Heart right ventricle (tissue), 16 donors: ENCODE data around the gene ATPAF1. TPM values are rescaled to one million over a fixed set of nuclear protein-coding genes. Genes with fewer than 3 reads are reported as not detected.

ENCODE experiments used
- ATAC-seq, 8 donors: fragments of 200-7000 bp; cut with Tn5 transposase; one replicate each; pipeline ENCODE4 v1.9.1; 2020; ENCODE audit warnings: mild to moderate bottlenecking in 8 of 8, moderate library complexity in 8 of 8, moderate number of reproducible peaks in 1 of 8
- DNase-seq, 2 donors: peaks; one replicate each; pipeline ENCODE4 v3.0.0-alpha.2; 2020
- H3K27ac ChIP-seq, 10 donors: fragments of 200-600 bp; sonication (generic) in 2 of 10; one replicate each; pipeline versions ENCODE4 v1.5.0 to v1.8.0; 2020 to 2022; ENCODE audit warnings: mild to moderate bottlenecking in 3 of 10
- H3K27me3 ChIP-seq, 7 donors: fragments of 200-600 bp; one replicate each; pipeline ENCODE4 v1.8.0; 2021 to 2022; ENCODE audit warnings: mild to moderate bottlenecking in 2 of 7
- H3K36me3 ChIP-seq, 9 donors: fragments of 200-600 bp; sonication (generic) in 1 of 9; one replicate each; pipeline versions ENCODE4 v1.5.0 to v1.8.0; 2020 to 2022; ENCODE audit warnings: mild to moderate bottlenecking in 2 of 9
- H3K4me1 ChIP-seq, 9 donors: fragments of 200-600 bp; sonication (generic) in 1 of 9; one replicate each; pipeline versions ENCODE4 v1.5.0 to v1.8.0; 2020 to 2022; ENCODE audit warnings: mild to moderate bottlenecking in 4 of 9
- H3K4me3 ChIP-seq, 10 donors: fragments of 200-600 bp; sonication (generic) in 2 of 10; one replicate each; pipeline versions ENCODE4 v1.5.0 to v1.8.0; 2020 to 2022; ENCODE audit warnings: mild to moderate bottlenecking in 7 of 10, moderate library complexity in 2 of 10
- H3K9me3 ChIP-seq, 11 donors: fragments of 200-600 bp in 10 of 11; sonication (generic) in 2 of 11; one replicate each; pipeline versions ENCODE4 v1.5.0 to v1.8.0; 2013 to 2022; ENCODE audit warnings: mild to moderate bottlenecking in 2 of 11, control low read depth in 1 of 11, moderate library complexity in 1 of 11
- CTCF ChIP-seq, 9 donors: fragments of 200-600 bp; sonication (generic) in 2 of 9; IDR thresholded peaks; one replicate each; pipeline versions ENCODE4 v1.5.0 to v1.8.0; 2021 to 2022; ENCODE audit warnings: antibody characterized with exemption in 9 of 9, mild to moderate bottlenecking in 5 of 9, moderate library complexity in 1 of 9
- WGBS, 2 donors: extraction: QIAGEN DNeasy Blood & Tissue Kit; methylation state at CpG; one replicate each; pipeline ENCODE4 v1.1.7; 2013; ENCODE audit warnings: inconsistent platforms in 1 of 2; 5-methylcytosine and 5-hydroxymethylcytosine counted together
- intact Hi-C, 10 donors: fragments of 100-400 bp; cut with DNase I; formaldehyde crosslinking; loops; one replicate each; pipeline versions ENCODE4 v1.11.1 to v1.14.2; 2022
- polyA plus RNA-seq, 2 donors: library from polyadenylated mRNA; stranded (reverse); fragments of 200-250 nt; gene quantifications; one replicate each; pipeline ENCODE4 v1.2.3, GENCODE V29; 2013
- total RNA-seq, 10 donors: library from RNA; stranded (reverse); fragmentation: NEBNext Ultra II Directional in 3 of 10; extraction: Animal tissue kit (Norgen Biotek cat#: 25700) in 3 of 10; gene quantifications; one replicate each; pipeline versions ENCODE4 v1.2.1 to v1.2.4, GENCODE V29; 2021 to 2023
- donor health status: Arrhythmogenic right ventricular cardiomyopathy.
- donor health status: ischemic (EF 13 %, LVEDD 7.1; RV severe dilation, severe dysfunction).
- donor health status: healthy with polysubstance abuse.
- donor health status: DM: no; HTN: yes; CAD: no.
- donor health status: DM: no; HTN: no; CAD: no.
- donor health status: ischemic (EF 25% LVEDD 6.9; RV normal size, moderate dysfunction).
- donor health status: ischemic (EF 25% LVEDD 5.7; RV mildly dilated, moderate dysfunction).
- donor health status: healthy.
- donor health status: DM: yes; HTN: yes; CAD: no.
- donor health status: Ischemic cardiomyopathy.
- donor health status: ischemic (EF 35%, LVEDD 5.7; RV mildly dilated, moderate dysfunction).
- donor health status: nonischemic (EF 11% LVEDD 7.7; RV severe dilation, severe dysfunction).
- donor health status: DM: yes; HTN: yes; CAD: no.
- donor health status: PGD.
- donor health status: ischemic (EF 29% LVEDD 5.4; RV normal size, mild dysfunction).
- donor health status: nonischemic (EF 23%, LVEDD 6.1; RV moderate dilation, normal function).

The ATPAF1 gene
- total and polyA plus RNA-seq, 12 donors = 80.5 to 271 (median 195) TPM

- Histone ChIP-seq H3K27ac (no peak overlapping the region), H3K9me3 (no peaks in the 10 kb centered on the region), H3K4me1 (peaks cover 0 to 50% (median 34%) of the 10 kb centered on the region in 9 donors), H3K36me3 (peaks cover 0 to 92% (median 28%) of the 10 kb centered on the region in 9 donors), H3K27me3 (no peaks in the 10 kb centered on the region), H3K4me3 (no peak overlapping the region)
- 88 to 95% methylated on average over 2 of the region's 2 CpGs for WGBS, 2 donors
- TF ChIP-seq CTCF (IDR thresholded peaks at IDR 0.05) = no peak
- intact Hi-C loops = loop anchor here in 1 of 10 donors (2.0 kb wide), 1 partner anchor 24 kb away; no protein-coding TSS in a partner anchor
- ATAC-seq = no peak
- DNase-seq = no peak
Observed at GRCh38 chr1:46690931-46691421, 22.8 kb upstream of the ATPAF1 start.

GRCh38 chr1:46689897-46690296, 21.7 kb upstream of the ATPAF1 start:
- TF ChIP-seq CTCF (IDR thresholded peaks at IDR 0.05) = no peak

GRCh38 chr1:46689356-46689755, 21.2 kb upstream of the ATPAF1 start:
- intact Hi-C loops = no loop called here
- Histone ChIP-seq H3K36me3 (peaks cover 0 to 93% (median 31%) of the 10 kb centered on the region in 9 donors), H3K27ac (no peak overlapping the region), H3K4me3 (no peak overlapping the region), H3K4me1 (peaks cover 0 to 51% (median 34%) of the 10 kb centered on the region in 9 donors), H3K27me3 (no peaks in the 10 kb centered on the region), H3K9me3 (no peaks in the 10 kb centered on the region)
- WGBS, 2 donors = 82 to 85% methylated on average over 2 of the region's 2 CpGs
- no peak for TF ChIP-seq CTCF (IDR thresholded peaks at IDR 0.05)
- ATAC-seq (no peak), DNase-seq (no peak)

More at GRCh38 chr1:46689897-46690296, 21.7 kb upstream of the ATPAF1 start:
- Histone ChIP-seq H3K27me3 (no peaks in the 10 kb centered on the region), H3K9me3 (no peaks in the 10 kb centered on the region), H3K36me3 (peaks cover 0 to 92% (median 26%) of the 10 kb centered on the region in 9 donors), H3K27ac (no peak overlapping the region), H3K4me3 (no peak overlapping the region), H3K4me1 (peaks cover 0 to 51% (median 34%) of the 10 kb centered on the region in 9 donors)
- ATAC-seq (peak in 2 of 8 donors; percentile 21 to 55), DNase-seq (no peak)
- intact Hi-C loops = loop anchor here in 1 of 10 donors (2.0 kb wide), 1 partner anchor 23 kb away; no protein-coding TSS in a partner anchor
- 76 to 84% methylated on average over 1 of the region's 1 CpG for WGBS, 2 donors

DNA sequence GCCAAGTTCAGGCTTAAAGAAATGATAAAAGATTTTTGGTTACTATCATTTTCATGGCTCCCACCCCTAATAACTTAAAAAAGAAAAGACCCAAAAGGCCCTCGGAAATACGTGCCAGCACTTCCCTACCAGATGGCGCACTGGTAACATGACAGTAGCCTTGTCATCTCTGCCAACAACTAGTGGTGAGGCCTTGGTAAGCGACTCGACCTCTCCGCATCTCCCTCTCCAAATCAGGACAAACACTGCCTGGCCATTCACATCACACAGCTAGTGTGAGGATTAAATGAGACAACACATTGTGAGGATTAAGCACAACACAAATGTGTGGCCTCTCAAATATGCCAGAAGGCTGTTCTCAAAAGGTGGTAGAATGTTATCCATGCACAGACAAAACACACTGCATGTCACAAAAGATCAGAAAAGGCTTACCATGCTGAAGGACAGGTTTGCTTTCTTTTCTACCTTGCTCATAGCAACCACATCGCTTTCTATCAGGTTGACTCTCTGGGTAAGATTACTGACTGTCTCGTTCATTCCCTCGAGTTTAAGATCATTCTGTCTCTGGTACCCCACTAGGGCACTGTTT, 19.9 kb upstream of the ATPAF1 start:
- H3K4me1 ChIP-seq = peaks cover 0 to 45% (median 29%) of the 10 kb centered on the region in 9 donors
- intact Hi-C loops = no loop called here
- 78 to 89% methylated on average over 9 of the region's 9 CpGs for WGBS, 2 donors
- no peak overlapping the region for H3K4me3 ChIP-seq
- peak overlapping the region in 1 of 10 donors; percentile 19 for H3K27ac ChIP-seq
- no peak for DNase-seq
- TF ChIP-seq CTCF (IDR thresholded peaks at IDR 0.05) = no peak
- H3K27me3 ChIP-seq = no peaks in the 10 kb centered on the region
- peak in 1 of 8 donors; percentile 65 for ATAC-seq
- H3K9me3 ChIP-seq = no peaks in the 10 kb centered on the region
- peaks cover 0 to 100% (median 44%) of the 10 kb centered on the region in 9 donors for H3K36me3 ChIP-seq
